ENCODE data around the gene ZNF681. TPM values are rescaled to one million over a fixed set of nuclear protein-coding genes. Genes with fewer than 3 reads are reported as not detected.
A peak's percentile ranks its signal among the peaks of the same experiment; 100 is the strongest.

Gene ZNF681
- total and polyA plus RNA-seq, 8 donors, result 0.30 to 2.1 (median 1.3) TPM

- Histone ChIP-seq H3K27ac (no peak overlapping the region), H3K9me3 (no peaks in the 10 kb centered on the region), H3K4me3 (no peak overlapping the region), H3K27me3 (no peaks in the 10 kb centered on the region), H3K4me1 (no peaks in the 10 kb centered on the region), H3K36me3 (no peaks in the 10 kb centered on the region)
- DNase-seq, result no peak
- FAIRE-seq, result no peak
- intact Hi-C loops (cut with DNase I), result no loop called here
- no peak for ATAC-seq
- TF ChIP-seq CTCF (IDR thresholded peaks at IDR 0.05), result no peak
These were observed 30.6 kb upstream of the ZNF681 start for GRCh38 chr19:23789246-23789645.

- intact Hi-C loops (cut with DNase I), result no loop called here
- no peaks in the 10 kb centered on the region for H3K4me1 ChIP-seq
- no peak overlapping the region for H3K27ac ChIP-seq
- H3K36me3 ChIP-seq, result no peaks in the 10 kb centered on the region
- ATAC-seq, result no peak
- no peak for DNase-seq
- WGBS, 2 donors, result 94 to 96% methylated on average over 4 of the region's 4 CpGs
- H3K9me3 ChIP-seq, result no peaks in the 10 kb centered on the region
- H3K4me3 ChIP-seq, result no peak overlapping the region
- H3K27me3 ChIP-seq, result no peaks in the 10 kb centered on the region
- TF ChIP-seq CTCF (IDR thresholded peaks at IDR 0.05), result no peak
- FAIRE-seq, result no peak
These were observed 29.7 kb upstream of the ZNF681 start for GRCh38 chr19:23788411-23788810.

GRCh38 chr19:23787106-23787505 lies 28.4 kb upstream of the ZNF681 start:
- no peak for TF ChIP-seq CTCF (IDR thresholded peaks at IDR 0.05)
- H3K4me3 ChIP-seq, result no peak overlapping the region
- no peak overlapping the region for H3K27ac ChIP-seq
- no peaks in the 10 kb centered on the region for H3K36me3 ChIP-seq
- no peak for FAIRE-seq
- DNase-seq, result no peak
- H3K9me3 ChIP-seq, result no peaks in the 10 kb centered on the region
- no peaks in the 10 kb centered on the region for H3K27me3 ChIP-seq
- intact Hi-C loops (cut with DNase I), result no loop called here
- no peak for ATAC-seq
- no peaks in the 10 kb centered on the region for H3K4me1 ChIP-seq
- 93% methylated on average over 3 of the region's 3 CpGs for WGBS, 2 donors

- H3K27ac ChIP-seq, result no peak overlapping the region
- H3K36me3 ChIP-seq, result no peaks in the 10 kb centered on the region
- FAIRE-seq (no peak), DNase-seq (no peak), ATAC-seq (peak in 3 of 4 donors; percentile 29 to 69 (median 69))
- no peaks in the 10 kb centered on the region for H3K27me3 ChIP-seq
- intact Hi-C loops (cut with DNase I), result no loop called here
- no peaks in the 10 kb centered on the region for H3K9me3 ChIP-seq
- no peaks in the 10 kb centered on the region for H3K4me1 ChIP-seq
- 37 to 43% methylated on average over 3 of the region's 3 CpGs for WGBS, 2 donors
- no peak for TF ChIP-seq CTCF (IDR thresholded peaks at IDR 0.05)
- H3K4me3 ChIP-seq, result no peak overlapping the region
These were observed 27.3 kb upstream of the ZNF681 start for GRCh38 chr19:23785982-23786381.

GRCh38 chr19:23784274-23784673 lies 25.6 kb upstream of the ZNF681 start:
- no peaks in the 10 kb centered on the region for H3K9me3 ChIP-seq
- no peaks in the 10 kb centered on the region for H3K4me1 ChIP-seq
- H3K4me3 ChIP-seq, result no peak overlapping the region
- ATAC-seq, result no peak
- H3K27ac ChIP-seq, result no peak overlapping the region
- no peak for TF ChIP-seq CTCF (IDR thresholded peaks at IDR 0.05)
- intact Hi-C loops (cut with DNase I), result no loop called here
- WGBS, 2 donors, result 42 to 46% methylated on average over 2 of the region's 2 CpGs
- FAIRE-seq, result no peak
- DNase-seq, result no peak
- H3K36me3 ChIP-seq, result no peaks in the 10 kb centered on the region
- H3K27me3 ChIP-seq, result no peaks in the 10 kb centered on the region

Measured in pancreas (tissue), 10 donors.